ENCODE data around the gene USH1G. TPM values are rescaled to one million over a fixed set of nuclear protein-coding genes. Genes with fewer than 3 reads are reported as not detected.
"Not testable (repeated sequence)": the region's sequence is repeated elsewhere in the genome, so short reads cannot be mapped to it uniquely, and the experiment has no call there.

USH1G gene
- not detected for total RNA-seq

GRCh38 chr17:74922694-74923537, at the start of gene USH1G:
Gene USH1G, minus strand, starts transcription at chr17:74923255. Its CDS starts 182 bp downstream, at chr17:74923073.
- ATAC-seq (replicated peaks): peak; percentile 46
- no peaks in the 10 kb centered on the region for H3K9me3 Mint-ChIP-seq
- H3K27me3 Mint-ChIP-seq: peaks cover 31% of the 10 kb centered on the region
- no peaks in the 10 kb centered on the region for H3K4me1 Mint-ChIP-seq
- H3K4me3 Mint-ChIP-seq: no peak within 1 kb of the TSS
- no peaks in the 10 kb centered on the region for H3K36me3 Mint-ChIP-seq (ENCODE audit: low read depth)
- no peak within 1 kb of the TSS for H3K27ac Mint-ChIP-seq

GRCh38 chr17:74972107-74972972, 49.3 kb upstream of the USH1G start, which contains the start of gene HID1:
Gene HID1, minus strand, starts transcription at chr17:74972759. Its CDS starts 103 bp downstream, at chr17:74972656.
- Mint-ChIP-seq H3K4me1 (peaks cover 5% of the 10 kb centered on the region), H3K36me3 (ENCODE audit: low read depth) (no peaks in the 10 kb centered on the region), H3K9me3 (no peaks in the 10 kb centered on the region), H3K27ac (peak within 1 kb of the TSS; percentile 68), H3K4me3 (peak within 1 kb of the TSS; percentile 90), H3K27me3 (peaks cover 6% of the 10 kb centered on the region)
- peak; percentile 92 for ATAC-seq (replicated peaks)

GRCh38 chr17:74971842-74972106, 48.7 kb upstream of the USH1G start:
- Mint-ChIP-seq H3K9me3 (no peaks in the 10 kb centered on the region), H3K4me1 (peaks cover 5% of the 10 kb centered on the region), H3K27ac (no peak overlapping the region), H3K27me3 (peaks cover 6% of the 10 kb centered on the region), H3K36me3 (ENCODE audit: low read depth) (no peaks in the 10 kb centered on the region), H3K4me3 (peak overlapping the region; percentile 90)
- no peak for ATAC-seq (replicated peaks)

- Mint-ChIP-seq H3K9me3 (no peaks in the 10 kb centered on the region), H3K4me3 (peak overlapping the region; percentile 90)
Measured at GRCh38 chr17:74971069-74971841, 48.2 kb upstream of the USH1G start.

GRCh38 chr17:74970395-74970794, 47.3 kb upstream of the USH1G start:
- peaks cover 6% of the 10 kb centered on the region for H3K27me3 Mint-ChIP-seq
- no peak overlapping the region for H3K27ac Mint-ChIP-seq
- no peak overlapping the region for H3K4me3 Mint-ChIP-seq
- no peak for ATAC-seq (replicated peaks)
- no peaks in the 10 kb centered on the region for H3K36me3 Mint-ChIP-seq (ENCODE audit: low read depth)
- no peaks in the 10 kb centered on the region for H3K9me3 Mint-ChIP-seq
- peaks cover 5% of the 10 kb centered on the region for H3K4me1 Mint-ChIP-seq

More at GRCh38 chr17:74971069-74971841, 48.2 kb upstream of the USH1G start:
- ATAC-seq (replicated peaks): no peak
- Mint-ChIP-seq H3K27ac (no peak overlapping the region), H3K36me3 (ENCODE audit: low read depth) (no peaks in the 10 kb centered on the region), H3K4me1 (peaks cover 5% of the 10 kb centered on the region), H3K27me3 (peaks cover 6% of the 10 kb centered on the region)

- not testable (repeated sequence) for H3K4me3 Mint-ChIP-seq; H3K4me1 Mint-ChIP-seq; H3K27me3 Mint-ChIP-seq; H3K9me3 Mint-ChIP-seq; ATAC-seq (replicated peaks); H3K36me3 Mint-ChIP-seq (ENCODE audit: low read depth); H3K27ac Mint-ChIP-seq
Measured at GRCh38 chr17:74969501-74969900, 46.4 kb upstream of the USH1G start.

- Mint-ChIP-seq H3K36me3 (ENCODE audit: low read depth) (no peaks in the 10 kb centered on the region), H3K27ac (no peak overlapping the region), H3K27me3 (peaks cover 6% of the 10 kb centered on the region), H3K4me3 (no peak overlapping the region), H3K4me1 (peaks cover 5% of the 10 kb centered on the region), H3K9me3 (no peaks in the 10 kb centered on the region)
- ATAC-seq (replicated peaks): no peak
Measured at GRCh38 chr17:74968361-74968780, 45.3 kb upstream of the USH1G start.

GRCh38 chr17:74964988-74965622, 42.0 kb upstream of the USH1G start:
- Mint-ChIP-seq H3K36me3 (ENCODE audit: low read depth) (no peaks in the 10 kb centered on the region), H3K4me1 (peaks cover 4% of the 10 kb centered on the region), H3K4me3 (no peak overlapping the region), H3K27ac (no peak overlapping the region), H3K9me3 (no peaks in the 10 kb centered on the region), H3K27me3 (no peaks in the 10 kb centered on the region)
- ATAC-seq (replicated peaks): no peak

GRCh38 chr17:74964246-74964761, 41.2 kb upstream of the USH1G start:
- no peak for ATAC-seq (replicated peaks)

GRCh38 chr17:74963656-74964055, 40.6 kb upstream of the USH1G start:
- Mint-ChIP-seq H3K27me3 (no peaks in the 10 kb centered on the region), H3K27ac (no peak overlapping the region), H3K36me3 (ENCODE audit: low read depth) (no peaks in the 10 kb centered on the region), H3K4me1 (peaks cover 4% of the 10 kb centered on the region), H3K9me3 (no peaks in the 10 kb centered on the region), H3K4me3 (no peak overlapping the region)
- ATAC-seq (replicated peaks): no peak

More at GRCh38 chr17:74964246-74964761, 41.2 kb upstream of the USH1G start:
- Mint-ChIP-seq H3K4me1 (peaks cover 4% of the 10 kb centered on the region), H3K9me3 (no peaks in the 10 kb centered on the region), H3K27me3 (no peaks in the 10 kb centered on the region), H3K36me3 (ENCODE audit: low read depth) (no peaks in the 10 kb centered on the region), H3K4me3 (no peak overlapping the region), H3K27ac (no peak overlapping the region)

GRCh38 chr17:74962622-74963394, 39.8 kb upstream of the USH1G start:
- no peak for ATAC-seq (replicated peaks)
- H3K36me3 Mint-ChIP-seq (ENCODE audit: low read depth): no peaks in the 10 kb centered on the region
- no peaks in the 10 kb centered on the region for H3K27me3 Mint-ChIP-seq
- H3K9me3 Mint-ChIP-seq: no peaks in the 10 kb centered on the region
- H3K4me3 Mint-ChIP-seq: no peak overlapping the region
- no peak overlapping the region for H3K27ac Mint-ChIP-seq
- H3K4me1 Mint-ChIP-seq: peaks cover 4% of the 10 kb centered on the region

- Mint-ChIP-seq H3K9me3 (no peaks in the 10 kb centered on the region), H3K27me3 (no peaks in the 10 kb centered on the region), H3K36me3 (ENCODE audit: low read depth) (no peaks in the 10 kb centered on the region), H3K27ac (no peak overlapping the region), H3K4me3 (no peak overlapping the region), H3K4me1 (peaks cover 4% of the 10 kb centered on the region)
- peak; percentile 90 for ATAC-seq (replicated peaks)
Measured at GRCh38 chr17:74961657-74962350, 38.7 kb upstream of the USH1G start.

Measured in activated T-helper 17 cell treated with anti-CD3 and anti-CD28 coated beads, Interleukin-2, amount 50 U/mL, for 72 hours (primary cell).